ENCODE measurements around the gene CXCL12. TPM values are rescaled to one million over a fixed set of nuclear protein-coding genes. Genes with fewer than 3 reads are reported as not detected.

The CXCL12 gene
- total RNA-seq, 1 donor from 2014 or later = 130 TPM

DNA sequence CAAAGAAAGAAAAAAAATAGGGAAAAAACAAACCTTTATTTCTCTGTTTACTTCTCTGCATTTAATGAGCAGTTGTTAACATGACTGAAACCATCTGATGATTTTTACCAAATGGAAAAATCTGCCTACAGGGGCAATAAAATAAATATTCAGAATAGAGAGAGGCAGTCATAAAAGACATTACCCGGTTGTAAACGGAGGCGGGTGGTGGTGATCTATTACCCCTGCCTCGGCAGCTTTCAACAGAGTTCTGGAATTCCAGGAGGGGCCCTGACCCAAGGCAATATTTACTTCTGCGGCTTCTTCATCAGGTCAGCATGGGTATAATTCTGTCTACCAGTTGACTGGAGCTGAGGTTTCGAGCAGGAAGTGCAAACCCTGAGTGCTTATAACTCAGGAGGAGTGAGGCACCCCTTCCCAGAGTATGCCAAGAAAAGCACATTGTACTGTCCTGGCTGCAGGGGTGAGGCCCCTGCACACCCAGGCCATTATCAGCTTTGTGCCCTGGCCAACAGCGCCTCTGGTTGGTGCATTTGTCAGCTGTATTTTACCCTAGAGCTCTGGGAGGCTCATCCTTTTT is 8.2 kb upstream of the CXCL12 start:
- intact Hi-C loops (cut with micrococcal nuclease) = no loop called here
- Histone ChIP-seq H3K36me3 (no peaks in the 10 kb centered on the region), H3K27ac (replicated peaks) (no peak overlapping the region), H3K4me3 (no peak overlapping the region), H3K27me3 (ENCODE audit: low read depth) (peaks cover 8% of the 10 kb centered on the region), H3K9me3 (replicated peaks) (no peaks in the 10 kb centered on the region), H3K4me1 (peaks cover 9% of the 10 kb centered on the region)
- DNase-seq = no peak
- TF ChIP-seq, protein P1, sequence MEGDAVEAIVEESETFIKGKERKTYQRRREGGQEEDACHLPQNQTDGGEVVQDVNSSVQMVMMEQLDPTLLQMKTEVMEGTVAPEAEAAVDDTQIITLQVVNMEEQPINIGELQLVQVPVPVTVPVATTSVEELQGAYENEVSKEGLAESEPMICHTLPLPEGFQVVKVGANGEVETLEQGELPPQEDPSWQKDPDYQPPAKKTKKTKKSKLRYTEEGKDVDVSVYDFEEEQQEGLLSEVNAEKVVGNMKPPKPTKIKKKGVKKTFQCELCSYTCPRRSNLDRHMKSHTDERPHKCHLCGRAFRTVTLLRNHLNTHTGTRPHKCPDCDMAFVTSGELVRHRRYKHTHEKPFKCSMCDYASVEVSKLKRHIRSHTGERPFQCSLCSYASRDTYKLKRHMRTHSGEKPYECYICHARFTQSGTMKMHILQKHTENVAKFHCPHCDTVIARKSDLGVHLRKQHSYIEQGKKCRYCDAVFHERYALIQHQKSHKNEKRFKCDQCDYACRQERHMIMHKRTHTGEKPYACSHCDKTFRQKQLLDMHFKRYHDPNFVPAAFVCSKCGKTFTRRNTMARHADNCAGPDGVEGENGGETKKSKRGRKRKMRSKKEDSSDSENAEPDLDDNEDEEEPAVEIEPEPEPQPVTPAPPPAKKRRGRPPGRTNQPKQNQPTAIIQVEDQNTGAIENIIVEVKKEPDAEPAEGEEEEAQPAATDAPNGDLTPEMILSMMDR (IDR thresholded peaks at IDR 0.05; ENCODE audit: borderline replicate concordance) = no peak

DNA sequence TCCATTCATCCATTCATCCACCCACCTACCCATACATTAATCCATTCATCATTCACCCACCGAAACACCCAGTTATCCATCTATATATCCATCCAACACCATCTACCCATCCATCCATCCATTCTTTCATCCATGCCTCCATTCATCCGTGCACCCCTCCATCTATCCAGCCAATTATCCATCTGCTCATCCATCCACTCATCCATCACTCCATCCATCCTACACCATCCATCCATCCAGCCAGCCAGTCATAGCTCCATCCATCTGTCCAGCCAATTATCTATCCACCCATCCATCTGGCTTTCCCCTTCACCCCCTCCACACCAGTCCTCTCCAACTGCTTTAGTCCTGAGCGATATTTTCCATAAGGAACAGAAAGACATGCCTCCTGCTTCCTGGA is 7.5 kb upstream of the CXCL12 start:
- H3K27ac ChIP-seq (replicated peaks) = no peak overlapping the region
- peaks cover under 1% of the 10 kb centered on the region for H3K27me3 ChIP-seq (ENCODE audit: low read depth)
- no peaks in the 10 kb centered on the region for H3K36me3 ChIP-seq
- H3K9me3 ChIP-seq (replicated peaks) = no peaks in the 10 kb centered on the region
- intact Hi-C loops (cut with micrococcal nuclease) = no loop called here
- no peak overlapping the region for H3K4me3 ChIP-seq
- TF ChIP-seq, protein P1 (IDR thresholded peaks at IDR 0.05; ENCODE audit: borderline replicate concordance) = no peak
- no peak for DNase-seq
- peaks cover 9% of the 10 kb centered on the region for H3K4me1 ChIP-seq

DNA sequence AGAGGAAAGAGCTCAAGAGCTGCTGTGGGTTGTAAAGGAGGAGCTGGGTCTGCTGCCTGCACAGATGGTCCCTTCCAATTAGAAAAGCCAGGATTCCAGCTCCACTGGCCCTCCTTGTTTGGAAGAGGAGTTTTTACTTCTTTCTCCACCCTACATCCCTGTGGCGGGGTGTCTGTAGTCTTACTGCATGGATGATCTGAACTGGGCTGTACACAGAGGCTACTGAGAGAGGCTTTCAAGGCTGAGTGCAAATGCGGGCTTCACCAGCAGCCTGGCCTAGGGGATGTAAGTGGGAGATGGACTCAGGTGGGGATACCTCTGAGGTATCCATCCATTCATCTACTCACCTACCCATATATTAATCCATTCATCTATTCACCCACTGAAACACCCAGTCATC is 7.1 kb upstream of the CXCL12 start:
- Histone ChIP-seq H3K36me3 (no peaks in the 10 kb centered on the region), H3K4me1 (peaks cover 9% of the 10 kb centered on the region), H3K9me3 (replicated peaks) (no peaks in the 10 kb centered on the region), H3K27ac (replicated peaks) (no peak overlapping the region), H3K4me3 (no peak overlapping the region), H3K27me3 (ENCODE audit: low read depth) (no peaks in the 10 kb centered on the region)
- TF ChIP-seq, protein P1 (IDR thresholded peaks at IDR 0.05; ENCODE audit: borderline replicate concordance) = no peak
- intact Hi-C loops (cut with micrococcal nuclease) = no loop called here
- no peak for DNase-seq

DNA sequence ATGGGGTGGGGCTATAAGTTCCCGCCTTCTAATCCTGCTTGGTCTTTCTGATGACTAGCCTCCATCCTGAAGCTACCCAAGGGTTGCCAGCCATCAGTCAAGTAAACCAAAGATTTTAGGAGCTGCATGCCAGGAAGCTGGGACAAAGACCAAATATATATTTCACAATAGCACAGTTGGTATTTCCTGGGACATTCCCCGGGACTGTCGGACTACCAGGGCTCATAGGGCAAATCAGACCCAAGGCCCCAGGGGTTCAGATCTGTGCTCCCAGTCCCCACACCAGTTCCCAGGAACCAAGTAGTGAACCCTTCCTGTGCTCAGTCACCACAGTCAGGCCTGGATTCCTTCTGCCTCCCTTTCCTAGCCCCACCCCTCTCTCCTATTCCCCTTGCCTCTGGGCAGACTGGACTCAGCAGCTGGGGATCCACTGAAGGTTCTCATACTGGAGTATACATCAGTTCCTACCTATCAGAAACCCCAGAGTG is 5.7 kb upstream of the CXCL12 start:
- Histone ChIP-seq H3K27me3 (ENCODE audit: low read depth) (peaks cover 6% of the 10 kb centered on the region), H3K27ac (replicated peaks) (no peak overlapping the region), H3K36me3 (no peaks in the 10 kb centered on the region), H3K4me3 (no peak overlapping the region), H3K9me3 (replicated peaks) (no peaks in the 10 kb centered on the region), H3K4me1 (peaks cover 20% of the 10 kb centered on the region)
- intact Hi-C loops (cut with micrococcal nuclease) = no loop called here
- TF ChIP-seq, protein P1 (IDR thresholded peaks at IDR 0.05; ENCODE audit: borderline replicate concordance) = no peak
- DNase-seq = no peak

DNA sequence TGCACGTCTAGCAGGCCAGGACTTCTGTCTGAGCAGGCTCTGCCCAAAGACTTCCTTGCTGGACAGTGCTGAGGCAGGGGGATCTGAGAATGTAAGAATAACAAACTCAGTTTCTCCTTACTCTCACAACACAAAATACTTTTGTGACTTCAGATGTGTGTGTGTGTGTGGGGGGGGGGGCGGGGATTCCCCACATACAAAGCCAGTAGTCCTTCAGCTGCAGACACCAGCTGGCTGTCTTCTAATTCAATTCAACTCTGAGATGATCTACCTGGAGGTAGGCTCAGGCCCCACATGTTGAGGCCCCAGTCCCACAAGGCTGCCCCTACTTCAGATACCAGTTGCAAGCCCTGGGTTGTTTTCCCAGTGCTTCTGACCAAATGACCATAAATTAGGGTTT is 4.7 kb upstream of the CXCL12 start:
- Histone ChIP-seq H3K36me3 (no peaks in the 10 kb centered on the region), H3K4me1 (peaks cover 31% of the 10 kb centered on the region), H3K27ac (replicated peaks) (no peak overlapping the region), H3K27me3 (ENCODE audit: low read depth) (peaks cover 15% of the 10 kb centered on the region), H3K4me3 (no peak overlapping the region), H3K9me3 (replicated peaks) (no peaks in the 10 kb centered on the region)
- TF ChIP-seq, protein P1 (IDR thresholded peaks at IDR 0.05; ENCODE audit: borderline replicate concordance) = no peak
- no peak for DNase-seq
- intact Hi-C loops (cut with micrococcal nuclease) = loop anchor here (5.0 to 10.0 kb wide), 2 partner anchors 465 to 717 kb away; no protein-coding TSS in a partner anchor
